HEK293 (cell line): ENCODE measurements around the gene MIF.

Source experiments
- CTCF ChIA-PET: fragments of 350-600 bp; formaldehyde crosslinking; extraction: SDS; loops from one replicate; lab custom pipeline; 2021; ENCODE audit warnings: antibody characterized with exemption; lab: Yijun Ruan, JAX
- POLR2A ChIA-PET: fragments of 300-600 bp; formaldehyde crosslinking; extraction: SDS; loops from one replicate; lab custom pipeline; 2020; ENCODE audit warnings: antibody characterized with exemption, inconsistent platforms; lab: Yijun Ruan, JAX
- H3K27ac ChIP-seq: fragments of 200-500 bp; sonication (Bioruptor generic); 2 replicates; pipeline ENCODE4 v1.5.1; 2014; ENCODE audit warnings: low read depth, low read length, control low read depth, inconsistent platforms; ENCODE audit errors: extremely low read depth
- H3K36me3 ChIP-seq, 2 experiments: fragments of 200-500 bp in 1 of 2; sonication (Bioruptor generic) in 1 of 2; 1 replicate in 1 of 2; 2 replicates in 1 of 2; pipeline ENCODE4 v1.5.1; 2014 to 2017; ENCODE audit warnings: inconsistent platforms in 2 of 2, low read length in 2 of 2; ENCODE audit not compliant: control insufficient read depth in 2 of 2, insufficient read depth in 1 of 2
- H3K4me1 ChIP-seq: fragments of 200-500 bp; sonication (Bioruptor generic); 2 replicates; pipeline ENCODE4 v1.5.1; 2014; ENCODE audit warnings: mild to moderate bottlenecking, low read length, inconsistent platforms; ENCODE audit not compliant: control insufficient read depth, insufficient read depth
- H3K4me3 ChIP-seq: 2 replicates; pipeline ENCODE4 v1.5.1; 2011; ENCODE audit warnings: low read depth, mild to moderate bottlenecking, control low read depth, low read length, moderate library complexity
- H3K9me3 ChIP-seq: fragments of 200-500 bp; sonication (Bioruptor generic); 2 replicates; pipeline ENCODE4 v1.5.1; 2014; ENCODE audit warnings: low read depth, low read length, inconsistent platforms; ENCODE audit not compliant: control insufficient read depth, insufficient read depth
- GLIS1 ChIP-seq: fragments of 450-650 bp; formaldehyde crosslinking; IDR thresholded peaks from 2 replicates; pipeline ENCODE4 v1.5.1; 2016; ENCODE audit warnings: missing biosample characterization, missing genetic modification characterization
- OSR2 ChIP-seq: fragments of 450-650 bp; formaldehyde crosslinking; IDR thresholded peaks from 2 replicates; pipeline ENCODE4 v1.5.1; 2016; ENCODE audit warnings: missing biosample characterization, missing genetic modification characterization
- SALL2 ChIP-seq: fragments of 450-650 bp; formaldehyde crosslinking; IDR thresholded peaks from 2 replicates; pipeline ENCODE4 v1.5.0; 2017; ENCODE audit warnings: missing biosample characterization, mild to moderate bottlenecking, missing genetic modification characterization, borderline replicate concordance
- SCRT2 ChIP-seq: fragments of 450-650 bp; formaldehyde crosslinking; IDR thresholded peaks from 2 replicates; pipeline ENCODE4 v1.5.1; 2016; ENCODE audit warnings: missing biosample characterization, missing genetic modification characterization
- SP7 ChIP-seq: fragments of 450-650 bp; formaldehyde crosslinking; IDR thresholded peaks from 2 replicates; pipeline ENCODE4 v1.5.1; 2016; ENCODE audit warnings: missing biosample characterization, missing genetic modification characterization
- ZBTB21 ChIP-seq: fragments of 450-650 bp; formaldehyde crosslinking; IDR thresholded peaks from 2 replicates; pipeline ENCODE4 v1.5.1; 2017; ENCODE audit warnings: missing biosample characterization, missing genetic modification characterization
- ZFP37 ChIP-seq: fragments of 450-650 bp; formaldehyde crosslinking; IDR thresholded peaks from 2 replicates; pipeline ENCODE4 v1.5.1; 2016; ENCODE audit warnings: missing biosample characterization, missing genetic modification characterization
- ZIC2 ChIP-seq: fragments of 450-650 bp; formaldehyde crosslinking; IDR thresholded peaks from 2 replicates; pipeline ENCODE4 v1.5.1; 2016; ENCODE audit warnings: missing biosample characterization, missing genetic modification characterization
- ZNF19 ChIP-seq: fragments of 450-650 bp; formaldehyde crosslinking; IDR thresholded peaks from 2 replicates; pipeline ENCODE4; 2016; ENCODE audit warnings: missing biosample characterization, missing genetic modification characterization, low read depth
- ZNF239 ChIP-seq: fragments of 450-650 bp; formaldehyde crosslinking; IDR thresholded peaks from 2 replicates; pipeline ENCODE4 v1.5.1; 2016; ENCODE audit warnings: missing biosample characterization, missing genetic modification characterization
- ZNF501 ChIP-seq: fragments of 450-650 bp; formaldehyde crosslinking; IDR thresholded peaks from 2 replicates; pipeline ENCODE4 v1.5.1; 2016; ENCODE audit warnings: missing biosample characterization, missing genetic modification characterization
- ZNF571 ChIP-seq: fragments of 450-650 bp; formaldehyde crosslinking; IDR thresholded peaks from 2 replicates; pipeline ENCODE4 v1.5.0; 2017; ENCODE audit warnings: missing biosample characterization, missing genetic modification characterization
- ZNF660 ChIP-seq: fragments of 450-650 bp; IDR thresholded peaks from 2 replicates; pipeline ENCODE4 v1.5.1; 2018; ENCODE audit warnings: missing biosample characterization, mild to moderate bottlenecking, missing genetic modification characterization
- ZNF830 ChIP-seq: fragments of 450-650 bp; IDR thresholded peaks from 2 replicates; pipeline ENCODE4 v1.5.0; 2018; ENCODE audit warnings: missing biosample characterization, missing genetic modification characterization, low read depth, mild to moderate bottlenecking, moderate library complexity
- ZXDB ChIP-seq: fragments of 450-650 bp; formaldehyde crosslinking; IDR thresholded peaks from 2 replicates; pipeline ENCODE4 v1.5.1; 2016; ENCODE audit warnings: missing biosample characterization, missing genetic modification characterization
- TF ChIP-seq, protein P1 (sequence below): fragments of 450-650 bp; formaldehyde crosslinking; IDR thresholded peaks from 2 replicates; pipeline ENCODE4 v1.5.1; 2017; ENCODE audit warnings: missing biosample characterization, mild to moderate bottlenecking, missing genetic modification characterization, moderate library complexity
- TF ChIP-seq, protein P2 (sequence below): fragments of 450-650 bp; formaldehyde crosslinking; conservative IDR thresholded peaks from 2 replicates; pipeline ENCODE4 v1.5.1; 2016; ENCODE audit warnings: low read depth, missing biosample characterization, missing genetic modification characterization
- TF ChIP-seq, protein P3 (sequence below): fragments of 450-650 bp; formaldehyde crosslinking; IDR thresholded peaks from 2 replicates; pipeline ENCODE4 v1.5.1; 2016; ENCODE audit warnings: missing biosample characterization, missing genetic modification characterization
- TF ChIP-seq, protein P4 (sequence below): fragments of 450-650 bp; formaldehyde crosslinking; IDR thresholded peaks from 2 replicates; pipeline ENCODE4 v1.5.1; 2016; ENCODE audit warnings: missing biosample characterization, missing genetic modification characterization
- TF ChIP-seq, protein P5 (sequence below): fragments of 450-650 bp; formaldehyde crosslinking; IDR thresholded peaks from 2 replicates; pipeline ENCODE4 v1.5.1; 2017; ENCODE audit warnings: missing biosample characterization, missing genetic modification characterization

MIF gene

DNA sequence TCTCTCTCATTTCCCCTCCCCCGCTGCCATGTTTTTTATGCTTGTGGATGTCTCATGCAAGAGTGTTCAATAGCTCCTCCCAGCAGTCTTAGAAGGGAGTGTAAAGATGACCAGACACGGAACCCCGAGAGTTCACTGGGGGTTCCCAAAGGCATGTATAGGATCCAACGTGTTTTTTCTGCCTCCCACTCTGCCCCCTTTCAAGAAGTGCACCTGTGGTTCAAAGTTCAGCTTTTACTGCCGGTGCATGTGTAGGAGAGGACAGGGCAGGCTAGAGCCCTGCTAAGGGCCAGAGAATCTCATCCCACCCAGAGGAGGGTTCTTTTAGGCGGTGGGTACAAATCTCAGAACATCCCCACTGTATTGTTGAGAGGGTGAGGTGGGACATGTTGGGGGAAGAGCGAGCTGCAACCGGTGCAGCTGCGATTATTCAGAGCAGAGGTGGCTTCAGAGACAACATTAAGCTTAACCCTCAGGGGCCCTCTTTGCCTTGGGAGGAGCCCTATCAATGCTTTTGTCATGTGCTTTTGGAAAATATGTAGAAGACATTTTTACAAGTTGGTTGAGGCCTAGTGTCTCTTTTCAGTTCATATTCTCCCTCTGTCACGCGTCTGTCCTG, 14.5 kb downstream of the MIF start (continued):
- TF ChIP-seq, protein P1, sequence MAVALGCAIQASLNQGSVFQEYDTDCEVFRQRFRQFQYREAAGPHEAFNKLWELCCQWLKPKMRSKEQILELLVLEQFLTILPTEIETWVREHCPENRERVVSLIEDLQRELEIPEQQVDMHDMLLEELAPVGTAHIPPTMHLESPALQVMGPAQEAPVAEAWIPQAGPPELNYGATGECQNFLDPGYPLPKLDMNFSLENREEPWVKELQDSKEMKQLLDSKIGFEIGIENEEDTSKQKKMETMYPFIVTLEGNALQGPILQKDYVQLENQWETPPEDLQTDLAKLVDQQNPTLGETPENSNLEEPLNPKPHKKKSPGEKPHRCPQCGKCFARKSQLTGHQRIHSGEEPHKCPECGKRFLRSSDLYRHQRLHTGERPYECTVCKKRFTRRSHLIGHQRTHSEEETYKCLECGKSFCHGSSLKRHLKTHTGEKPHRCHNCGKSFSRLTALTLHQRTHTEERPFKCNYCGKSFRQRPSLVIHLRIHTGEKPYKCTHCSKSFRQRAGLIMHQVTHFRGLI, result no peak
- TF ChIP-seq ZNF830, result no peak

DNA sequence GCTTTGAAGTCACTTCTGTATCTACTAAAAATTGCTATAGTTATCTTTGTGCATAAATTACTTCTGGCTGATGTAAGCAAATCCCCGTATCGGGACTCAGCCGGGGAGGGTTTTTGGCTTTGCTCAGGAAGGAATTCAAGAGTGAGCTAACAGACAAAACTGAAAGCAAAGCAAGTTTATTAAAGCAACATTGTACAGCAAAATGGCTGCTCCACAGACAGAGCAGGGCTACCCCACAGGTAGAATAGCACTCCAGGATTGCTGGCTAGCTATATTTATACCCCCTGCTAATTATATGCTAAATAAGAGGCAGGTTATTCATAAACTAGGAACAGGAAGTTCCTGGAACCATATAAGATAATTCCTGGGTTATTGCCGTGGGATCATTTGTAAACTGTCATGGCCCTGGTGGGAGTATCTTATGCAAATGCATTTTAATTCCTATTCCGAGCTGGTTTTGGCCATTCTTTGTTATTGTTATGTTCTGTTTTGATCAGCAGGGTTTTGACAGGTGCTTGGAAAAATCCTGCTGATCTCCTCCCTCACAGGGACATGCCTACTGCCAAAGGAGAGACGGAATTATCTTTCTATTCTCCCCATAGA, 15.2 kb downstream of the MIF start:
- no peak overlapping the region for H3K27ac ChIP-seq
- no peaks in the 10 kb centered on the region for H3K9me3 ChIP-seq
- POLR2A ChIA-PET, result interaction anchor here (1.1 to 3.9 kb wide), 2 partner anchors 13 to 15 kb away, joined by 6 to 22 read pairs; partner anchors contain the start of gene MIF
- no peaks in the 10 kb centered on the region for H3K36me3 ChIP-seq
- H3K4me3 ChIP-seq, result no peak overlapping the region
- TF ChIP-seq, protein P2, sequence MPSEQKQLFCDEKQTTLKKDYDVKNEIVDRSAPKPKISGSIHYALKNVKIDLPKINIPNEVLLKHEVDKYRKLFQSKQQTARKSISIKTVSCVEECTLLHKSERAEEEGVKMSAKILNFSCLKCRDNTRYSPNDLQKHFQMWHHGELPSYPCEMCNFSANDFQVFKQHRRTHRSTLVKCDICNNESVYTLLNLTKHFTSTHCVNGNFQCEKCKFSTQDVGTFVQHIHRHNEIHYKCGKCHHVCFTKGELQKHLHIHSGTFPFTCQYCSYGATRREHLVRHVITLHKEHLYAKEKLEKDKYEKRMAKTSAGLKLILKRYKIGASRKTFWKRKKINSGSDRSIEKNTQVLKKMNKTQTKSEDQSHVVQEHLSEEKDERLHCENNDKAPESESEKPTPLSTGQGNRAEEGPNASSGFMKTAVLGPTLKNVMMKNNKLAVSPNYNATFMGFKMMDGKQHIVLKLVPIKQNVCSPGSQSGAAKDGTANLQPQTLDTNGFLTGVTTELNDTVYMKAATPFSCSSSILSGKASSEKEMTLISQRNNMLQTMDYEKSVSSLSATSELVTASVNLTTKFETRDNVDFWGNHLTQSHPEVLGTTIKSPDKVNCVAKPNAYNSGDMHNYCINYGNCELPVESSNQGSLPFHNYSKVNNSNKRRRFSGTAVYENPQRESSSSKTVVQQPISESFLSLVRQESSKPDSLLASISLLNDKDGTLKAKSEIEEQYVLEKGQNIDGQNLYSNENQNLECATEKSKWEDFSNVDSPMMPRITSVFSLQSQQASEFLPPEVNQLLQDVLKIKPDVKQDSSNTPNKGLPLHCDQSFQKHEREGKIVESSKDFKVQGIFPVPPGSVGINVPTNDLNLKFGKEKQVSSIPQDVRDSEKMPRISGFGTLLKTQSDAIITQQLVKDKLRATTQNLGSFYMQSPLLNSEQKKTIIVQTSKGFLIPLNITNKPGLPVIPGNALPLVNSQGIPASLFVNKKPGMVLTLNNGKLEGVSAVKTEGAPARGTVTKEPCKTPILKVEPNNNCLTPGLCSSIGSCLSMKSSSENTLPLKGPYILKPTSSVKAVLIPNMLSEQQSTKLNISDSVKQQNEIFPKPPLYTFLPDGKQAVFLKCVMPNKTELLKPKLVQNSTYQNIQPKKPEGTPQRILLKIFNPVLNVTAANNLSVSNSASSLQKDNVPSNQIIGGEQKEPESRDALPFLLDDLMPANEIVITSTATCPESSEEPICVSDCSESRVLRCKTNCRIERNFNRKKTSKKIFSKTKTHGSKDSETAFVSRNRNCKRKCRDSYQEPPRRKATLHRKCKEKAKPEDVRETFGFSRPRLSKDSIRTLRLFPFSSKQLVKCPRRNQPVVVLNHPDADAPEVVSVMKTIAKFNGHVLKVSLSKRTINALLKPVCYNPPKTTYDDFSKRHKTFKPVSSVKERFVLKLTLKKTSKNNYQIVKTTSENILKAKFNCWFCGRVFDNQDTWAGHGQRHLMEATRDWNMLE (tag by site-specific recombination), result no peak
- TF ChIP-seq, protein P3, sequence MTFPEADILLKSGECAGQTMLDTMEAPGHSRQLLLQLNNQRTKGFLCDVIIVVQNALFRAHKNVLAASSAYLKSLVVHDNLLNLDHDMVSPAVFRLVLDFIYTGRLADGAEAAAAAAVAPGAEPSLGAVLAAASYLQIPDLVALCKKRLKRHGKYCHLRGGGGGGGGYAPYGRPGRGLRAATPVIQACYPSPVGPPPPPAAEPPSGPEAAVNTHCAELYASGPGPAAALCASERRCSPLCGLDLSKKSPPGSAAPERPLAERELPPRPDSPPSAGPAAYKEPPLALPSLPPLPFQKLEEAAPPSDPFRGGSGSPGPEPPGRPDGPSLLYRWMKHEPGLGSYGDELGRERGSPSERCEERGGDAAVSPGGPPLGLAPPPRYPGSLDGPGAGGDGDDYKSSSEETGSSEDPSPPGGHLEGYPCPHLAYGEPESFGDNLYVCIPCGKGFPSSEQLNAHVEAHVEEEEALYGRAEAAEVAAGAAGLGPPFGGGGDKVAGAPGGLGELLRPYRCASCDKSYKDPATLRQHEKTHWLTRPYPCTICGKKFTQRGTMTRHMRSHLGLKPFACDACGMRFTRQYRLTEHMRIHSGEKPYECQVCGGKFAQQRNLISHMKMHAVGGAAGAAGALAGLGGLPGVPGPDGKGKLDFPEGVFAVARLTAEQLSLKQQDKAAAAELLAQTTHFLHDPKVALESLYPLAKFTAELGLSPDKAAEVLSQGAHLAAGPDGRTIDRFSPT, result no peak
- TF ChIP-seq ZNF19 (tag by site-specific recombination) (no peak), ZNF239 (tag by site-specific recombination) (no peak), ZNF501 (tag by site-specific recombination) (no peak), SCRT2 (tag by site-specific recombination) (no peak), ZFP37 (no peak), OSR2 (tag by site-specific recombination) (no peak), ZNF571 (tag by site-specific recombination) (no peak), ZXDB (tag by site-specific recombination) (no peak), ZBTB21 (tag by site-specific recombination) (no peak), SP7 (no peak), GLIS1 (tag by site-specific recombination) (no peak), SALL2 (tag by site-specific recombination) (no peak), ZNF660 (tag by site-specific recombination) (no peak), ZIC2 (tag by site-specific recombination) (no peak)
- TF ChIP-seq, protein P4, sequence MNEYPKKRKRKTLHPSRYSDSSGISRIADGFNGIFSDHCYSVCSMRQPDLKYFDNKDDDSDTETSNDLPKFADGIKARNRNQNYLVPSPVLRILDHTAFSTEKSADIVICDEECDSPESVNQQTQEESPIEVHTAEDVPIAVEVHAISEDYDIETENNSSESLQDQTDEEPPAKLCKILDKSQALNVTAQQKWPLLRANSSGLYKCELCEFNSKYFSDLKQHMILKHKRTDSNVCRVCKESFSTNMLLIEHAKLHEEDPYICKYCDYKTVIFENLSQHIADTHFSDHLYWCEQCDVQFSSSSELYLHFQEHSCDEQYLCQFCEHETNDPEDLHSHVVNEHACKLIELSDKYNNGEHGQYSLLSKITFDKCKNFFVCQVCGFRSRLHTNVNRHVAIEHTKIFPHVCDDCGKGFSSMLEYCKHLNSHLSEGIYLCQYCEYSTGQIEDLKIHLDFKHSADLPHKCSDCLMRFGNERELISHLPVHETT, result no peak
- TF ChIP-seq, protein P5, sequence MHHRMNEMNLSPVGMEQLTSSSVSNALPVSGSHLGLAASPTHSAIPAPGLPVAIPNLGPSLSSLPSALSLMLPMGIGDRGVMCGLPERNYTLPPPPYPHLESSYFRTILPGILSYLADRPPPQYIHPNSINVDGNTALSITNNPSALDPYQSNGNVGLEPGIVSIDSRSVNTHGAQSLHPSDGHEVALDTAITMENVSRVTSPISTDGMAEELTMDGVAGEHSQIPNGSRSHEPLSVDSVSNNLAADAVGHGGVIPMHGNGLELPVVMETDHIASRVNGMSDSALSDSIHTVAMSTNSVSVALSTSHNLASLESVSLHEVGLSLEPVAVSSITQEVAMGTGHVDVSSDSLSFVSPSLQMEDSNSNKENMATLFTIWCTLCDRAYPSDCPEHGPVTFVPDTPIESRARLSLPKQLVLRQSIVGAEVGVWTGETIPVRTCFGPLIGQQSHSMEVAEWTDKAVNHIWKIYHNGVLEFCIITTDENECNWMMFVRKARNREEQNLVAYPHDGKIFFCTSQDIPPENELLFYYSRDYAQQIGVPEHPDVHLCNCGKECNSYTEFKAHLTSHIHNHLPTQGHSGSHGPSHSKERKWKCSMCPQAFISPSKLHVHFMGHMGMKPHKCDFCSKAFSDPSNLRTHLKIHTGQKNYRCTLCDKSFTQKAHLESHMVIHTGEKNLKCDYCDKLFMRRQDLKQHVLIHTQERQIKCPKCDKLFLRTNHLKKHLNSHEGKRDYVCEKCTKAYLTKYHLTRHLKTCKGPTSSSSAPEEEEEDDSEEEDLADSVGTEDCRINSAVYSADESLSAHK (tag by site-specific recombination), result no peak
- TF ChIP-seq, all 188 proteins: peak for 0
- CTCF ChIA-PET, result interaction anchor here (0.6 to 1.6 kb wide), 4 partner anchors 15 to 250 kb away, joined by 3 to 6 read pairs (median 4); partner anchors contain the start of gene MIF
- peaks cover 4% of the 10 kb centered on the region; the same call in 1 of the 2 replicates for H3K4me1 ChIP-seq
